ENCODE results near the gene ETNPPL.

The ETNPPL gene

DNA sequence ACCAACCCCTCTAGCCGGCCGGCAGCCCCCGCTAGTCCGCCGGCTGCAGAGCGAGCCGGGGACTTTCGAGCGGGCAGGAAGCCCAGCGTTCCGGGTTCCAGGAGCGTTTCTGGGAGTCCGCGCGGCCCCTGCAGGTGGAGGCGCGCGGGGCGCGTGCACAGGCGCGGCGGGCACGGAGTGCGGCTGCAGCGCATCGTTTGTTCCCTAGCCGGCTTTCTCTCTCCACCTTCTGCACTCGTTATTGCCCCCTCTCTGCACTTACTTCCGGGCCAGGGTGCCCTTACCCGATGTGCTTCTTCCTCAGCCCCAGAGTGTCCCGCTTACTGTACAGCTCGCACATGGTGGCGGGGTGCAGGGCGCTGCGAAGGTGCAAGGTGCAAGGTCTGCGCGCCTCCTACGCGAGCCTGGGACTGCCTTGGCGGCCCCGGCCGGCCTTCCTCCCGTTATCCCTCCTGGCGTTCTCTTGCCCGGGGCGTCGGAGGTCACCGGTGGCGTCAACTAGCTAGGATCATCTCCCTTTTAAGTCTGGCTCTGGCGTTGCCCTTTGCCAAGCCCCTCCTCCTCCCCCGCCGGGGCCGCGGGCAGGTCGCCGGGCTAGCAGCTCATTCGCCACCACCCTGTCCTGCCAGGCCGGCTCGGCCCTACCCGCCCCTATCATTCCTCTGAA is at the start of gene ETNPPL:
TSS of gene ETNPPL (minus strand) at position 495 of the 667 bp plus-strand sequence. CDS start at position 340, 155 bp downstream.
- DNase-seq (ENCODE audit: low read depth): no peak

- DNase-seq (ENCODE audit: low read depth): no peak
Measured at GRCh38 chr4:108811486-108811885, 48.6 kb upstream of the ETNPPL start.

GRCh38 chr4:108810087-108810486 is 47.2 kb upstream of the ETNPPL start:
- no peak for DNase-seq (ENCODE audit: low read depth)

DNA sequence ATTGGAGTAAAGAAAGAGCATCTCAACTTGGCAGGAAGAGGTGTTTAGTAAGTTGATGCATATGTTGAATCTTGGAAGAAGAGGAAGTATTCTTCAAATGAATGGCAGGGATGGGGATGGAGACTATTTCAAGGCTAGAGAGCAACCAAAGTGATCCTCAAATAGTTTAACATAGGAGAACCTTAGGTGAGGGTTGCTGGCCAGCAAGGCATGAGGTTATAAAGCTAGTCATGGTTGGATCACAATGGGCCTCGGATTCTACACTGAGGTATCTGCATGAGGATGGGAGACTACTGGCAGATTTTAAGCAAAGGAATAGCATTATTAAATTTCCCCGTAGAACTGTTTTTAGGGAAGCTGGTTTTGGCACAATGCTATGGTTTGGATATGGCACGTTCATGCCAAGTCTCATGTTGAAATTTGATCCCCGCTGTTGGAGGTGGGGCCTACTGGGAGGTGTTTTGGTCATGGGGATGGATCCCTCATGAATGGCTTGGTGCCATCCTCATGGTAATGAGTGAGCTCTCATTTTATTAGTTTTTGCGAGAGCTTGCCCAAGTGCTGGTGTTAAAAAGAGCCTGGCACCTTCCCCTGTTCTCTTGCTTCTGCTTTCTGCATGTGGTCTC is 41.9 kb upstream of the ETNPPL start:
- no peak for DNase-seq (ENCODE audit: low read depth)

GRCh38 chr4:108799306-108799705 is 36.5 kb upstream of the ETNPPL start:
- DNase-seq (ENCODE audit: low read depth): no peak

DNA sequence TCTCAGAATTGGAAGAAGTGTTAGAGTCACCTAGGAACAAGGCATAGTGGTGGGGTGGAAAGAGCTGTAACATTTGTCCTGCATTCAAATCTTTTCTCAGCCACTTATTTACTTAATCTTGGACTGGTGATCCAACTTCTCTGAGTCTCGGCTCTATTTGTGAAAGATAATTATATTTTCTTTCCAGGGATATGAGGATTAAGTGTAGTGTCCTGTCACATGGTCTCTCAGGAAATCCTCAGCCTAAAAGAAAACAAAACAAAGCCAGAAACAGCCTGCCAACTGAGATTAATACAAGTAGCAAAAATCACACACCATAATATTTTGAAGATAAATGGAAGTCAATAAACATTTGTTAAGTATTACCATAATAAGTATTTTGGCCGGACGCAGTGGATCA is 33.3 kb upstream of the ETNPPL start:
- no peak for DNase-seq (ENCODE audit: low read depth)

DNA sequence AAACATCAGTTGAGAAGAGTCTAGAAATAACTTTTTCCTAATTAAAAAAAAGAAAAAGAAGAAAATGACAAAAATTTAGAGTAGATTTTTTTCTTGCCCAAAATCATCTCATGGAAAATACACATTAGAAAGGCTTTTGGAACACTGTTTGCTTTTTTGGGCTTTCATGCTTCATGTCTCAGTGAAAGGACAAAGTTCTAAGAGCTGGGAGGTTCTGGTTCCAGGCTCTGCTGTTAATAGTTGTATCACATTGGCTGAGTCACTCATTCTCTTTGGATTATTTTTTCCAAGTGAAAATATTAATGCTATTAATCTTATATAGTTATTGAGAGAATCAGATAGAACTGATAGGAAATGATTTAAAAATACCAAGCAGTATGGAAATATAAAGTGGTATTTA is 32.9 kb upstream of the ETNPPL start:
- DNase-seq (ENCODE audit: low read depth): no peak

GRCh38 chr4:108794136-108794535 is 31.3 kb upstream of the ETNPPL start:
- DNase-seq (ENCODE audit: low read depth): no peak

DNA sequence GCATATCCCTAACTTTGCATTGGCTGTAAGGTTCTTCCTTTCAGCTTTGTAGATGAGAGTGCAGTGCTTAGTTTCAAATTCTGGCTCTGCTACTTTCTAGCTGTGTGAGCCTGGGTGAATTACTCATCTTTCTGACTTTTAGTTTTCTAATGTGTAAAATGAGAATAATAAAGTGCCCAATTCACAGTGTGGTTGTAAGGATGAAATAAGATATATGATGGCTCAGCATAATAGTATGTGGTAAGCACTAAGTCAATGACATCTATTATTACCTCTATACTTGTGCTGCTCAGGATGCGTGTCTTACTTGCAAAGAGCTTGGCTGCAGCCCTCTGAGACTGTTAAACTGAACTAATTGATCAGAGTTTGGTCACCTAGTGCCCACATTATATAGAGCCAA is 30.6 kb upstream of the ETNPPL start:
- DNase-seq (ENCODE audit: low read depth): no peak

DNA sequence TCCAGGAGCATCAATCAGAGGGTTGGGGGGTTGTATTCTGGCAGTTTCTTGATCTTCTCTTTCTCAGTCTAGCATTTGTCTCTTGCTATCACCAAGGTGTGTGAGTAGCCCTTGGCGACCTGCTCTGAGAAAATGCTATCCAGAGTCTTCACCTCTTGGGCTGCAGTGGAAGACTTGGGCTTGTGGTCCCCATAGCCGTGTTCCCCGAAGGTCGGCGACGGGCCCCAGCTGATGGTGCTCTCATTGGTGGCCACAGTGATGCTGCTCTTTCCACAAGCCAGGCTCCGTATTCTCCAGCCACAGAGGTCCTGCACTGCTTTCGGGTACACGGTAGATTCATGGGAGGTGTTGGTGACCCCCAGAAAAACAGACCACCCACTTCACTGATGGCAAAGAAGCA is 25.9 kb upstream of the ETNPPL start:
- DNase-seq (ENCODE audit: low read depth): no peak

GRCh38 chr4:108787724-108788123 is 24.9 kb upstream of the ETNPPL start:
- DNase-seq (ENCODE audit: low read depth): no peak

DNA sequence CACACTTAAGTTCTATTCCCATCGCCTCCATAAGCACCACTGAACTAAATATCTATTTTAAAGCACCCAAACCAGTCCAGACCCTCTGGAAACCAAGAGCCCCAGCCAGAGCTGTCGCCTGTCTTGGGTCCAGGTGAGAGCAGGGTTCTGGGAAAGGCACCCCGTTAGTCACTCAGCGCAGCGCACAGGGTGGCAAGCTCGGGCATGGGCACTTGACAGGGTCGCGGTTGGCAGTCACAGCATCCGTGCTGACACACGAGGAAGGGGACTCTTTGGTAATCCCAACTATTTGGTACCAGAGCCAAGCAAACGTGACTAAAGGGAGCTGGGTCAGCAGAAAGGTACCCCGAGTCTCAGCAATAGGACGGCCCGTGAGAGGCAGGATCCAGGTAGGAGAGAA is 24.3 kb upstream of the ETNPPL start:
- DNase-seq (ENCODE audit: low read depth): no peak

DNA sequence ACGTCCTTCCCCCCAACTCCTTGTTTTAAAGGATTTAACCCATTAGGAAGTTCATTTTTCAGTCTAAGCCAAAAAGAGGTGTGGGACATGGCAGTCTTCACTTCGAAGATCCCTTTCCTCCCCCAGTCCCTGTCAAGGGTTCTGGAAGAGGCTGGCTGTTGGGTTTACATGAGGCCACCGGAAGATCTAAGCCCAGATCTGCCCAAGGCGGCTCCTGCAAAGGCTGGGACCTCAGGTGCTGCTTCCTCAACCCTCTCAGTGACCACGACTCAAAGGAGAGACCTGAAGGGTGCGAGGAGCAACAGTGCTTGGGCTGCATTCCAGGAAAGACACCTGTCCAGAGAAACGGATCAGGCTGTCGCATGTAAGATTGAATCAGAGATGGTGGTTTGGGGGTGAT is 23.5 kb upstream of the ETNPPL start:
- no peak for DNase-seq (ENCODE audit: low read depth)

- peak; percentile 5 for DNase-seq (ENCODE audit: low read depth)
Measured at GRCh38 chr4:108783665-108784463, 21.0 kb upstream of the ETNPPL start.

GRCh38 chr4:108779958-108780357 is 17.1 kb upstream of the ETNPPL start:
- no peak for DNase-seq (ENCODE audit: low read depth)

DNA sequence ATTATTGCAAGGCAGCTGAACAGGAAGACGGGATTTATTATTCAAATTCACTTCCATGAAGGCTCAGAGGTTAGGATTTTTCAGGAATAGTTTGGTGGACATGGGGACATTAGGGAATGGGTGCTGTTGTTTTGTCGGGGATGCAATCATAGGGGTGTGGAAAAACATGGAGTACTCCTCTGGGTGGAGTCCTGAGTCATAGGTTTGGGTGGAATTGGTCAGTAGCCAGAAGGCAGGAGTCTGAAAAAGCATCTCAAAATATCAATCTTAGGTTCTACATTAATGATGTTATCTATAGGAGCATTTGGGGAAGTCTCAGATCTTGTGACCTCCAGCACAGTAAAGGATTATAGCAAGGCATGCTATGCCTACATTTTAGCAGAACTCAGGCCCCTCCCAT is 14.5 kb upstream of the ETNPPL start:
- DNase-seq (ENCODE audit: low read depth): no peak

DNA sequence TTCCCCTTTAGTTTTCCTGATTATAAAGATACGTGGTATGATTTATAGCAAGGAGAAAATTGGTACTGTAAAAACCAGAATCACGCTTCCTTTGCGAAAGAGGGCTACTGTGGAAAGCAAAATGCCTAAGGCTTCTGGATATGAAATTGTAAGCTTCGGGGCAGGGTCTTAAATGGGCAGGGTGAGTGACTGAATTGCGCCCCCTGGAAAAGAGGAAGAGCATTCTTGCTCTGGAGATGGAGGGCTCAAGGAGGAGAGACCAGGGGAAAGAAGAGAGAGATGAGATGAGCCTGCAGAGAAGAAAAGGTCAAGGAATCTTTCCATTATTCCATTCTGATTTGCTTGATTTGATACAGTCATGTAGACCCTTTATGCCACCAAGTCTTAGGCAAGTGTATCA is 13.1 kb upstream of the ETNPPL start:
- DNase-seq (ENCODE audit: low read depth): no peak

- no peak for DNase-seq (ENCODE audit: low read depth)
Measured at GRCh38 chr4:108774809-108775530, 12.1 kb upstream of the ETNPPL start.

GRCh38 chr4:108772402-108772801 is 9.5 kb upstream of the ETNPPL start:
- DNase-seq (ENCODE audit: low read depth): no peak

DNA sequence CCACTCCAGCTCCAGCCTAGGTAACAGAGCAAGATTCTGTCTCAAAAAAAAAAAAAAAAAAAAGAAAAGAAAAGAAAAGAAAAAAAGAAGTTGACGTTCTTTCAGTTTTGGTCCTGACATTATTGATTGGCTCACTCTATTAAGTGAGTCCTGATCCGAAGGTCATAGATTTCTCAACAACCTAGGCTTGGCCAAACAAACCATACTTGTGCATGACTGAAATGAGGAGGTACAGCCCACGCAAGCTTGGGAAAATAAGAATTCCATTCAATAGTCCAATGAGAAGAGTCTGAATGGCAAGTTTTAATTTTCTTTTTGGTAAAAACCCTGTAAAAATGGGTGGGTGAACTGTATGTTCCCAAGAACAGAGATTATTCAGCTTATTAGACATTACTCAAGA is 3.2 kb upstream of the ETNPPL start:
- no peak for DNase-seq (ENCODE audit: low read depth)

- no peak for DNase-seq (ENCODE audit: low read depth)
Measured at GRCh38 chr4:108763986-108764385, 1.1 kb upstream of the ETNPPL start.

- no peak for DNase-seq (ENCODE audit: low read depth)
Measured at GRCh38 chr4:108763226-108763593, 357 bp upstream of the ETNPPL start.

- DNase-seq (ENCODE audit: low read depth): no peak
Measured at GRCh38 chr4:108758498-108758897, 4.4 kb downstream of the ETNPPL start.
